ENCODE data around the gene ZMIZ1.

The ZMIZ1 gene

DNA sequence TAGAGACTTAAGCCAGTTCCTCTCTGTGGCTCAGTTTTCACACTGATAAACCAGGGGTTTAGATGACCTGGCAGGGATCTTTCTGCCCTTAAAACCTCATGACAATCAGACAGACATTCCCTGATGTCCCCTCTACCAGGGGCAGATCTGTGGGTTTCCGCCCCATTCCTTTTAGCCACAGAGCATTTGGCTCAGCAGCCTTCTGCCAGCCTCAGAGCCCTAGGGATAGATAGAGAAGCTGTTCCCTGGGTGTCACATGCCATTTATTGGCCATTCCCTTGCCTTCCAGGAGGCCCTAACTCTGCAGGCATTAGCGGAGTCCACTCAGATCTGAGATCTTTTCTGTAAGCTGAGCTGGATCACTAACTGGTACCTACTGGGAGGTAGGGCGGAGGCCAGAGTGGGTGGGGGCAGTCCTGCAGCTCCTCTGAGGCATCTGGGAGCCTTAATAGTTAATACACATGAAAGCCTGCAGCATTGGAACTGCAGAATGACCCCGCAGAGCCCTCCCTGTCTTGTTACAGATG, 101.5 kb downstream of the ZMIZ1 start:
- H3K9me2 ChIP-seq (replicated peaks; ENCODE audit: low read depth, low read length) = no peaks in the 10 kb centered on the region

GRCh38 chr10:79170993-79171392, 102.2 kb downstream of the ZMIZ1 start:
- TF ChIP-seq CTCF (conservative IDR thresholded peaks at IDR 0.05; ENCODE audit: low read length) = no peak
- TF ChIP-seq EZH2phosphoT487 (IDR thresholded peaks at IDR 0.05; ENCODE audit: borderline replicate concordance) = no peak
- Histone ChIP-seq H3K4me2 (ENCODE audit: low read depth, low read length, poor library complexity, severe bottlenecking) (no peak overlapping the region), H2AFZ (ENCODE audit: low read length) (no peak overlapping the region), H3K27me3 (ENCODE audit: insufficient read depth, low read length, poor library complexity, severe bottlenecking) (no peaks in the 10 kb centered on the region), H3K4me1 (ENCODE audit: insufficient read depth, low read length, poor library complexity, severe bottlenecking) (peaks cover 5% of the 10 kb centered on the region), H3K9ac (ENCODE audit: low read depth, low read length, poor library complexity, severe bottlenecking) (no peak overlapping the region), H3K79me2 (ENCODE audit: insufficient read depth, low read length) (peaks cover 31% of the 10 kb centered on the region; the same call in 1 of the 2 replicates), H3K36me3 (ENCODE audit: insufficient read depth, low read length) (peaks cover 88% of the 10 kb centered on the region; the same call in 1 of the 2 replicates), H3K9me2 (replicated peaks; ENCODE audit: low read depth, low read length) (no peaks in the 10 kb centered on the region), H4K20me1 (ENCODE audit: insufficient read depth, low read length, poor library complexity, severe bottlenecking) (peaks cover 7% of the 10 kb centered on the region), H3K4me3 (ENCODE audit: low read length, poor library complexity, severe bottlenecking) (no peak overlapping the region), H3K9me3 (ENCODE audit: insufficient read depth, low read depth, low read length) (no peaks in the 10 kb centered on the region), H3F3A (ENCODE audit: low read depth) (no peaks in the 10 kb centered on the region)

More for the DNA sequence above, 101.5 kb downstream of the ZMIZ1 start:
- no peak overlapping the region for H2AFZ ChIP-seq (ENCODE audit: low read length)
- no peaks in the 10 kb centered on the region for H3K4me1 ChIP-seq (ENCODE audit: insufficient read depth, low read length, poor library complexity, severe bottlenecking)
- H3K4me3 ChIP-seq (ENCODE audit: low read length, poor library complexity, severe bottlenecking) = no peak overlapping the region
- H3F3A ChIP-seq (ENCODE audit: low read depth) = no peaks in the 10 kb centered on the region
- no peak for TF ChIP-seq CTCF (conservative IDR thresholded peaks at IDR 0.05; ENCODE audit: low read length)
- TF ChIP-seq EZH2phosphoT487 (IDR thresholded peaks at IDR 0.05; ENCODE audit: borderline replicate concordance) = no peak
- H3K36me3 ChIP-seq (ENCODE audit: insufficient read depth, low read length) = peaks cover 94% of the 10 kb centered on the region; the same call in 1 of the 2 replicates
- H3K79me2 ChIP-seq (ENCODE audit: insufficient read depth, low read length) = peaks cover 24% of the 10 kb centered on the region; the same call in 1 of the 2 replicates
- no peak overlapping the region for H3K9ac ChIP-seq (ENCODE audit: low read depth, low read length, poor library complexity, severe bottlenecking)
- H3K27me3 ChIP-seq (ENCODE audit: insufficient read depth, low read length, poor library complexity, severe bottlenecking) = no peaks in the 10 kb centered on the region
- peaks cover 5% of the 10 kb centered on the region for H4K20me1 ChIP-seq (ENCODE audit: insufficient read depth, low read length, poor library complexity, severe bottlenecking)
- H3K4me2 ChIP-seq (ENCODE audit: low read depth, low read length, poor library complexity, severe bottlenecking) = no peak overlapping the region
- H3K9me3 ChIP-seq (ENCODE audit: insufficient read depth, low read depth, low read length) = no peaks in the 10 kb centered on the region

DNA sequence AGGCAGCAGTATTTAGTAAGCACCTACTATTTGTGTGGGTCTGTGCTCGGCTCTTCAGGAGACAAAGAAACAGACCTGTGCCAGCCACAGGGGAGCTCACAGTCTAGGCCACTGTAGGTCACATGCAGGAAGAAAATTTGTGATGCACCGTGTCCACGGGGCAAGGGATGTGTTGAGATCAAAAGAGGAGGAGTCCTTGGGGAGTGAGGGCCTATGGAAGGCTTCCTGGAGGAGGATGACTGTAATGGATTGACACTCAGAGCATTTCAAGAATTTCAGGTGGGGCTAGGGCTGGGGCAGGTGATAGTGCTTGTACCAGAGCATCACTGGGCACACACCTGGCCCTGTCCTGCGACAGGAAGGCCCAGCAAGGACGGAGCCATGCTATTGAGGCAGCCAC, 102.7 kb downstream of the ZMIZ1 start:
- Histone ChIP-seq H3K4me3 (ENCODE audit: low read length, poor library complexity, severe bottlenecking) (no peak overlapping the region), H3K9me2 (replicated peaks; ENCODE audit: low read depth, low read length) (no peaks in the 10 kb centered on the region), H2AFZ (ENCODE audit: low read length) (no peak overlapping the region), H3K4me1 (ENCODE audit: insufficient read depth, low read length, poor library complexity, severe bottlenecking) (peaks cover 10% of the 10 kb centered on the region), H3F3A (ENCODE audit: low read depth) (no peaks in the 10 kb centered on the region), H3K4me2 (ENCODE audit: low read depth, low read length, poor library complexity, severe bottlenecking) (no peak overlapping the region), H3K27me3 (ENCODE audit: insufficient read depth, low read length, poor library complexity, severe bottlenecking) (no peaks in the 10 kb centered on the region), H3K79me2 (ENCODE audit: insufficient read depth, low read length) (peaks cover 36% of the 10 kb centered on the region; the same call in 1 of the 2 replicates), H3K36me3 (ENCODE audit: insufficient read depth, low read length) (peaks cover 87% of the 10 kb centered on the region; the same call in 1 of the 2 replicates), H3K9ac (ENCODE audit: low read depth, low read length, poor library complexity, severe bottlenecking) (no peak overlapping the region), H4K20me1 (ENCODE audit: insufficient read depth, low read length, poor library complexity, severe bottlenecking) (peaks cover 12% of the 10 kb centered on the region), H3K9me3 (ENCODE audit: insufficient read depth, low read depth, low read length) (no peaks in the 10 kb centered on the region)
- TF ChIP-seq CTCF (conservative IDR thresholded peaks at IDR 0.05; ENCODE audit: low read length) (no peak), EZH2phosphoT487 (IDR thresholded peaks at IDR 0.05; ENCODE audit: borderline replicate concordance) (no peak)

Data from Loucy (cell line).